HG03097 (cell line): Measurements from ENCODE around the gene BAIAP2.
"Not testable (repeated sequence)": the region's sequence is repeated elsewhere in the genome, so short reads cannot be mapped to it uniquely, and the experiment has no call there.

ENCODE experiments used
- ATAC-seq: cut with Tn5 transposase; IDR thresholded peaks from one replicate; pipeline ENCODE4 v1.9.1; 2021; ENCODE audit not compliant: unreplicated experiment, low FRiP score

The BAIAP2 gene

GRCh38 chr17:81151278-81151677 lies 116.3 kb downstream of the BAIAP2 start:
- ATAC-seq: no peak

GRCh38 chr17:81152288-81152828 lies 117.4 kb downstream of the BAIAP2 start:
- no peak for ATAC-seq

GRCh38 chr17:81153340-81153803 lies 118.4 kb downstream of the BAIAP2 start:
- ATAC-seq: no peak

GRCh38 chr17:81154016-81154415 lies 119.1 kb downstream of the BAIAP2 start:
- not testable (repeated sequence) for ATAC-seq

- ATAC-seq: no peak
Observed at GRCh38 chr17:81154961-81155360, 120.0 kb downstream of the BAIAP2 start.

GRCh38 chr17:81156866-81157805 lies 122.2 kb downstream of the BAIAP2 start:
- ATAC-seq: no peak

GRCh38 chr17:81157848-81158687 lies 123.1 kb downstream of the BAIAP2 start:
- ATAC-seq: no peak

- ATAC-seq: no peak
Observed at GRCh38 chr17:81158688-81159590, 124.0 kb downstream of the BAIAP2 start.

- no peak for ATAC-seq
Observed at GRCh38 chr17:81159611-81160265, 124.8 kb downstream of the BAIAP2 start.

- ATAC-seq: no peak
Observed at GRCh38 chr17:81160306-81160705, 125.4 kb downstream of the BAIAP2 start.

GRCh38 chr17:81160747-81161453 lies 125.9 kb downstream of the BAIAP2 start:
- no peak for ATAC-seq

- ATAC-seq: no peak
Observed at GRCh38 chr17:81161536-81161935, 126.6 kb downstream of the BAIAP2 start.

- no peak for ATAC-seq
Observed at GRCh38 chr17:81161972-81162371, 127.0 kb downstream of the BAIAP2 start.

GRCh38 chr17:81162491-81162890 lies 127.5 kb downstream of the BAIAP2 start:
- ATAC-seq: no peak

GRCh38 chr17:81163051-81163695 lies 128.2 kb downstream of the BAIAP2 start:
- ATAC-seq: no peak

- no peak for ATAC-seq
Observed at GRCh38 chr17:81163703-81164370, 128.9 kb downstream of the BAIAP2 start.

- ATAC-seq: no peak
Observed at GRCh38 chr17:81164371-81165245, 129.7 kb downstream of the BAIAP2 start.
